ENCODE data around the gene HS3ST2. TPM values are rescaled to one million over a fixed set of nuclear protein-coding genes. Genes with fewer than 3 reads are reported as not detected.

The HS3ST2 gene
- total RNA-seq, 1 experiment from 2014 or later, result 0.61 TPM

DNA sequence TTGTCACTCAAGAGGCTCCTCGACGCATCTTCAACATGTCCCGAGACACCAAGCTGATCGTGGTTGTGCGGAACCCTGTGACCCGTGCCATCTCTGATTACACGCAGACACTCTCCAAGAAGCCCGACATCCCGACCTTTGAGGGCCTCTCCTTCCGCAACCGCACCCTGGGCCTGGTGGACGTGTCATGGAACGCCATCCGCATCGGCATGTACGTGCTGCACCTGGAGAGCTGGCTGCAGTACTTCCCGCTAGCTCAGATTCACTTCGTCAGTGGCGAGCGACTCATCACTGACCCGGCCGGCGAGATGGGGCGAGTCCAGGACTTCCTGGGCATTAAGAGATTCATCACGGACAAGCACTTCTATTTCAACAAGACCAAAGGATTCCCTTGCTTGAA, 101.0 kb downstream of the HS3ST2 start:
- no peaks in the 10 kb centered on the region for H3K36me3 Mint-ChIP-seq
- H3K27me3 Mint-ChIP-seq (ENCODE audit: low read depth), result no peaks in the 10 kb centered on the region
- ATAC-seq (no peak), DNase-seq (ENCODE audit: low spot score) (no peak)
- H3K4me3 Mint-ChIP-seq, result no peak overlapping the region
- TF ChIP-seq SP1 (CRISPR knock-in tag; conservative IDR thresholded peaks at IDR 0.05) (no peak), ZNF121 (CRISPR knock-in tag; IDR thresholded peaks at IDR 0.05) (no peak), NR2C2 (CRISPR knock-in tag; IDR thresholded peaks at IDR 0.05) (no peak), ZBTB21 (CRISPR knock-in tag; IDR thresholded peaks at IDR 0.05; ENCODE audit: borderline replicate concordance) (no peak), ATF1 (CRISPR knock-in tag; IDR thresholded peaks at IDR 0.05) (no peak), RELA (CRISPR knock-in tag; IDR thresholded peaks at IDR 0.05; ENCODE audit: borderline replicate concordance) (no peak)
- TF ChIP-seq, protein P1, sequence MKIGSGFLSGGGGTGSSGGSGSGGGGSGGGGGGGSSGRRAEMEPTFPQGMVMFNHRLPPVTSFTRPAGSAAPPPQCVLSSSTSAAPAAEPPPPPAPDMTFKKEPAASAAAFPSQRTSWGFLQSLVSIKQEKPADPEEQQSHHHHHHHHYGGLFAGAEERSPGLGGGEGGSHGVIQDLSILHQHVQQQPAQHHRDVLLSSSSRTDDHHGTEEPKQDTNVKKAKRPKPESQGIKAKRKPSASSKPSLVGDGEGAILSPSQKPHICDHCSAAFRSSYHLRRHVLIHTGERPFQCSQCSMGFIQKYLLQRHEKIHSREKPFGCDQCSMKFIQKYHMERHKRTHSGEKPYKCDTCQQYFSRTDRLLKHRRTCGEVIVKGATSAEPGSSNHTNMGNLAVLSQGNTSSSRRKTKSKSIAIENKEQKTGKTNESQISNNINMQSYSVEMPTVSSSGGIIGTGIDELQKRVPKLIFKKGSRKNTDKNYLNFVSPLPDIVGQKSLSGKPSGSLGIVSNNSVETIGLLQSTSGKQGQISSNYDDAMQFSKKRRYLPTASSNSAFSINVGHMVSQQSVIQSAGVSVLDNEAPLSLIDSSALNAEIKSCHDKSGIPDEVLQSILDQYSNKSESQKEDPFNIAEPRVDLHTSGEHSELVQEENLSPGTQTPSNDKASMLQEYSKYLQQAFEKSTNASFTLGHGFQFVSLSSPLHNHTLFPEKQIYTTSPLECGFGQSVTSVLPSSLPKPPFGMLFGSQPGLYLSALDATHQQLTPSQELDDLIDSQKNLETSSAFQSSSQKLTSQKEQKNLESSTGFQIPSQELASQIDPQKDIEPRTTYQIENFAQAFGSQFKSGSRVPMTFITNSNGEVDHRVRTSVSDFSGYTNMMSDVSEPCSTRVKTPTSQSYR (CRISPR knock-in tag; IDR thresholded peaks at IDR 0.05), result no peak
- TF ChIP-seq, protein P2, sequence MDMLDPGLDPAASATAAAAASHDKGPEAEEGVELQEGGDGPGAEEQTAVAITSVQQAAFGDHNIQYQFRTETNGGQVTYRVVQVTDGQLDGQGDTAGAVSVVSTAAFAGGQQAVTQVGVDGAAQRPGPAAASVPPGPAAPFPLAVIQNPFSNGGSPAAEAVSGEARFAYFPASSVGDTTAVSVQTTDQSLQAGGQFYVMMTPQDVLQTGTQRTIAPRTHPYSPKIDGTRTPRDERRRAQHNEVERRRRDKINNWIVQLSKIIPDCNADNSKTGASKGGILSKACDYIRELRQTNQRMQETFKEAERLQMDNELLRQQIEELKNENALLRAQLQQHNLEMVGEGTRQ (CRISPR knock-in tag; IDR thresholded peaks at IDR 0.05), result no peak
- TF ChIP-seq, protein P3, sequence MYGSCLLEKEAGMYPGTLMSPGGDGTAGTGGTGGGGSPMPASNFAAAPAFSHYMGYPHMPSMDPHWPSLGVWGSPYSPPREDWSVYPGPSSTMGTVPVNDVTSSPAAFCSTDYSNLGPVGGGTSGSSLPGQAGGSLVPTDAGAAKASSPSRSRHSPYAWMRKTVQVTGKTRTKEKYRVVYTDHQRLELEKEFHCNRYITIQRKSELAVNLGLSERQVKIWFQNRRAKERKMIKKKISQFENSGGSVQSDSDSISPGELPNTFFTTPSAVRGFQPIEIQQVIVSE (CRISPR knock-in tag; IDR thresholded peaks at IDR 0.05; ENCODE audit: borderline replicate concordance), result no peak
- TF ChIP-seq, protein P4, sequence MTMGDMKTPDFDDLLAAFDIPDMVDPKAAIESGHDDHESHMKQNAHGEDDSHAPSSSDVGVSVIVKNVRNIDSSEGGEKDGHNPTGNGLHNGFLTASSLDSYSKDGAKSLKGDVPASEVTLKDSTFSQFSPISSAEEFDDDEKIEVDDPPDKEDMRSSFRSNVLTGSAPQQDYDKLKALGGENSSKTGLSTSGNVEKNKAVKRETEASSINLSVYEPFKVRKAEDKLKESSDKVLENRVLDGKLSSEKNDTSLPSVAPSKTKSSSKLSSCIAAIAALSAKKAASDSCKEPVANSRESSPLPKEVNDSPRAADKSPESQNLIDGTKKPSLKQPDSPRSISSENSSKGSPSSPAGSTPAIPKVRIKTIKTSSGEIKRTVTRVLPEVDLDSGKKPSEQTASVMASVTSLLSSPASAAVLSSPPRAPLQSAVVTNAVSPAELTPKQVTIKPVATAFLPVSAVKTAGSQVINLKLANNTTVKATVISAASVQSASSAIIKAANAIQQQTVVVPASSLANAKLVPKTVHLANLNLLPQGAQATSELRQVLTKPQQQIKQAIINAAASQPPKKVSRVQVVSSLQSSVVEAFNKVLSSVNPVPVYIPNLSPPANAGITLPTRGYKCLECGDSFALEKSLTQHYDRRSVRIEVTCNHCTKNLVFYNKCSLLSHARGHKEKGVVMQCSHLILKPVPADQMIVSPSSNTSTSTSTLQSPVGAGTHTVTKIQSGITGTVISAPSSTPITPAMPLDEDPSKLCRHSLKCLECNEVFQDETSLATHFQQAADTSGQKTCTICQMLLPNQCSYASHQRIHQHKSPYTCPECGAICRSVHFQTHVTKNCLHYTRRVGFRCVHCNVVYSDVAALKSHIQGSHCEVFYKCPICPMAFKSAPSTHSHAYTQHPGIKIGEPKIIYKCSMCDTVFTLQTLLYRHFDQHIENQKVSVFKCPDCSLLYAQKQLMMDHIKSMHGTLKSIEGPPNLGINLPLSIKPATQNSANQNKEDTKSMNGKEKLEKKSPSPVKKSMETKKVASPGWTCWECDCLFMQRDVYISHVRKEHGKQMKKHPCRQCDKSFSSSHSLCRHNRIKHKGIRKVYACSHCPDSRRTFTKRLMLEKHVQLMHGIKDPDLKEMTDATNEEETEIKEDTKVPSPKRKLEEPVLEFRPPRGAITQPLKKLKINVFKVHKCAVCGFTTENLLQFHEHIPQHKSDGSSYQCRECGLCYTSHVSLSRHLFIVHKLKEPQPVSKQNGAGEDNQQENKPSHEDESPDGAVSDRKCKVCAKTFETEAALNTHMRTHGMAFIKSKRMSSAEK (CRISPR knock-in tag; IDR thresholded peaks at IDR 0.05; ENCODE audit: borderline replicate concordance), result no peak
- no peak overlapping the region for H3K27ac Mint-ChIP-seq
- ChIA-PET CTCF (interaction anchor here (1.2 to 1.4 kb wide), 2 partner anchors 15 to 145 kb away, joined by 5 read pairs; no protein-coding TSS in a partner anchor), POLR2A (interaction anchor here (0.6 kb wide), 1 partner anchor 295 kb away, joined by 4 read pairs; no protein-coding TSS in a partner anchor)
- no peaks in the 10 kb centered on the region for H3K9me3 Mint-ChIP-seq
- H3K4me1 Mint-ChIP-seq, result peaks cover 13% of the 10 kb centered on the region

DNA sequence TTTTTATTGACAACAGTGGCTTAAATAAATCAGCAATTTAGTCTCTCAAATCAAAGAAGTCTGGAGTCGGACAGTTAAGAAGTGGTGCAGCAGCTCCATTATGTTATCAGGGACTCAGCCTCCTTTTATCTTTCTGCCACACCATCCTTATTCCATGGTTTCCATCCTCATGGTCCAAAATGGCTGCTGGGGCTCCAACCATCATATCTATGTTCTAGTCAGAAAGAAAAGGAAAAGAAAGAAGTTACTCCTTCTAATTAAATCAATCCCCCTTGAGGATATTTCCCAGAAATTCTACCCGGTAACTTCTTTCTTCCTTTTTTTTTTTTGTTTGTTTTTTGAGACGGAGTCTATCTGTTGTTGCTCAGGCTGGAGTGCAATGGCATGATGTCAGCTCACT, 109.5 kb downstream of the HS3ST2 start:
- Mint-ChIP-seq H3K36me3 (no peaks in the 10 kb centered on the region), H3K9me3 (peaks cover 10% of the 10 kb centered on the region), H3K4me3 (no peak overlapping the region), H3K4me1 (peaks cover 7% of the 10 kb centered on the region), H3K27me3 (ENCODE audit: low read depth) (no peaks in the 10 kb centered on the region; the same call in 1 of the 2 replicates), H3K27ac (no peak overlapping the region)
- no peak for TF ChIP-seq GRHL2 (CRISPR knock-in tag; IDR thresholded peaks at IDR 0.05; ENCODE audit: insufficient replicate concordance, severe bottlenecking)
- no peak for TF ChIP-seq FOXK1 (CRISPR knock-in tag; IDR thresholded peaks at IDR 0.05)
- no peak for TF ChIP-seq JUN (CRISPR knock-in tag; IDR thresholded peaks at IDR 0.05)
- TF ChIP-seq, protein P5, sequence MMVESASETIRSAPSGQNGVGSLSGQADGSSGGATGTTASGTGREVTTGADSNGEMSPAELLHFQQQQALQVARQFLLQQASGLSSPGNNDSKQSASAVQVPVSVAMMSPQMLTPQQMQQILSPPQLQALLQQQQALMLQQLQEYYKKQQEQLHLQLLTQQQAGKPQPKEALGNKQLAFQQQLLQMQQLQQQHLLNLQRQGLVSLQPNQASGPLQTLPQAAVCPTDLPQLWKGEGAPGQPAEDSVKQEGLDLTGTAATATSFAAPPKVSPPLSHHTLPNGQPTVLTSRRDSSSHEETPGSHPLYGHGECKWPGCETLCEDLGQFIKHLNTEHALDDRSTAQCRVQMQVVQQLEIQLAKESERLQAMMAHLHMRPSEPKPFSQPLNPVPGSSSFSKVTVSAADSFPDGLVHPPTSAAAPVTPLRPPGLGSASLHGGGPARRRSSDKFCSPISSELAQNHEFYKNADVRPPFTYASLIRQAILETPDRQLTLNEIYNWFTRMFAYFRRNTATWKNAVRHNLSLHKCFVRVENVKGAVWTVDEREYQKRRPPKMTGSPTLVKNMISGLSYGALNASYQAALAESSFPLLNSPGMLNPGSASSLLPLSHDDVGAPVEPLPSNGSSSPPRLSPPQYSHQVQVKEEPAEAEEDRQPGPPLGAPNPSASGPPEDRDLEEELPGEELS (CRISPR knock-in tag; IDR thresholded peaks at IDR 0.05), result no peak
- TF ChIP-seq CREB1 (CRISPR knock-in tag; IDR thresholded peaks at IDR 0.05), result no peak
- TF ChIP-seq, protein P6, sequence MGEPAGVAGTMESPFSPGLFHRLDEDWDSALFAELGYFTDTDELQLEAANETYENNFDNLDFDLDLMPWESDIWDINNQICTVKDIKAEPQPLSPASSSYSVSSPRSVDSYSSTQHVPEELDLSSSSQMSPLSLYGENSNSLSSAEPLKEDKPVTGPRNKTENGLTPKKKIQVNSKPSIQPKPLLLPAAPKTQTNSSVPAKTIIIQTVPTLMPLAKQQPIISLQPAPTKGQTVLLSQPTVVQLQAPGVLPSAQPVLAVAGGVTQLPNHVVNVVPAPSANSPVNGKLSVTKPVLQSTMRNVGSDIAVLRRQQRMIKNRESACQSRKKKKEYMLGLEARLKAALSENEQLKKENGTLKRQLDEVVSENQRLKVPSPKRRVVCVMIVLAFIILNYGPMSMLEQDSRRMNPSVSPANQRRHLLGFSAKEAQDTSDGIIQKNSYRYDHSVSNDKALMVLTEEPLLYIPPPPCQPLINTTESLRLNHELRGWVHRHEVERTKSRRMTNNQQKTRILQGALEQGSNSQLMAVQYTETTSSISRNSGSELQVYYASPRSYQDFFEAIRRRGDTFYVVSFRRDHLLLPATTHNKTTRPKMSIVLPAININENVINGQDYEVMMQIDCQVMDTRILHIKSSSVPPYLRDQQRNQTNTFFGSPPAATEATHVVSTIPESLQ (CRISPR knock-in tag; IDR thresholded peaks at IDR 0.05), result no peak
- no peak for ATAC-seq
- no peak for DNase-seq (ENCODE audit: low spot score)
- ChIA-PET POLR2A (no interaction called here), CTCF (interaction anchor here (4.5 kb wide), 1 partner anchor 25 kb away, joined by 20 read pairs; no protein-coding TSS in a partner anchor)
